CD4-positive, alpha-beta T cell treated with Interleukin-4 for 1 hour (primary cell): ENCODE data around the gene SERPINB6.

Experiments used
- DNase-seq, 2 donors: peaks; one replicate each; pipeline ENCODE4 v3.0.0-alpha.2; 2020 to 2022

The SERPINB6 gene

GRCh38 chr6:2998998-2999617 lies 27.7 kb upstream of the SERPINB6 start:
- DNase-seq = no peak

GRCh38 chr6:2998249-2998997 lies 27.1 kb upstream of the SERPINB6 start:
- DNase-seq = peak; percentile 59 to 78

GRCh38 chr6:2993755-2994317 lies 22.5 kb upstream of the SERPINB6 start:
- no peak for DNase-seq

- no peak for DNase-seq
Measured at GRCh38 chr6:2992330-2992979, 21.1 kb upstream of the SERPINB6 start.

DNA sequence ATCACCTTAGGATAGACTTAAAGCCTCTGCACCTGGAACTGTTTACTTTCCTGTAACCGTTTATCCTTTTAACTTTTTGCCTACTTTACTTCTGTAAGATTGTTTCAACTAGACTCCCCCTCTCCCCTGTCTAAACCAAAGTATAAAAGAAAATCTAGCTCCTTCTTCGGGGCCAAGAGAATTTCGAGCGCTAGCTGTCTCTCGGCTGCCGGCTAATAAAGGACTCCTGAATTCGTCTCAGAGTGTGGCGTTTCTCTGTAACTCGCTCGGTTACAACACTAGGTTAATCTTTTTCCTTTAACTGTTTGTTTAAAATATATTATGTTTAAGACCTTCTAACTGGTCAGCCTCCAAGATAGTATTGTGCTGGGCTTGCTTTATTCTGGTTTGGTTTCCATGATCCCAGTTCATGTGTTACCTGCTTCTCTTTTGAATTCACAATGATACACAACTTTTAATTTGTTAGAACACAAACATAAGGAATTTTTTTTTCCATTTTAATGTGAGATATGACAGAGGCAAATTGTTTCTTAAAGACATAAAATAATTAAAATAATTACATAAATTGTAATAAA lies 19.7 kb upstream of the SERPINB6 start:
- DNase-seq = no peak

- DNase-seq = peak; percentile 12 to 41
Measured at GRCh38 chr6:2990248-2990931, 19.0 kb upstream of the SERPINB6 start.

DNA sequence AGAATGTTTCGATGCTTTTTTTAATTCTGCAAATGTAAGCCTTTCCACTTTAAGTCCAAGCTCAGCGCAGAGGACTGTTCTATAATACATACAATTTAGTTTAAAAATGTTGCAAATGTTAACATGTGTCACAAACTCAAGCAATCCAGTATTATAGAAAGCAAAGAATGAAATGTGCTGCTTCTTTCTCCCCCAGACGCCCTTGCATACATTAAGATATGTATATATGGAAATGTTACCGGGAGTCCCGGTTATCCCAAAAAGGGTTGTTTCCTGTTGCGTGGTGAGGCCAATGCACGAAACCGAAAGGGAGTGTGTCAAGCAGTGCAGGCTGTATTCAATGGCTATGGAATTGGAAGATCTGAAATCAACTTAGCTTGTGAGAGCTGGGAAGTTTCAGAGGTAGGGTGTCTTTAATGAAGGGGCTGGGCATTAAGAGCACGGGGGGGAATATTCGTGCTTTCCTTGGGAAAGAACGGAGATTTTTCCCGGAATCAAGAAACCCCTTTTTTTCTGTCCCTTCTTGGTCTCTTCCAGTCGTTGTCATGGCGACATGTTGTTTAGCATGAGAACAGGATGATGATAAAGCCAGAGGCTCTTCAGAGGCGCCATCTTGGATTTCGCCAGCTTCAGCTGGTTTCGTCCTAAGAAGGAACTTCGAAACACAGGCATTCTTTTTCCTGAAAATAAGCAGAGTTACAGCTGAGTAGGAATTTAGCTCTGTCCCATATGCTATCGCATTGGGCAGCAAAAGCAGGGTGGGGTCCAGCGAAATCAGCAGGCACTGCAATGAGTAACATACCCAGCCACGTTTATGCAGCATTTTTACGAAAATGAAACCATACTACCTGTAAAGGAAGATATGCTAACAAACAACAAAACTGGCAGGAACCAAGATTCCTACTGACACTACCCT lies 18.2 kb upstream of the SERPINB6 start:
- DNase-seq = peak; percentile 89 to 94

- DNase-seq = peak; percentile 82 to 83
Measured at GRCh38 chr6:2988426-2989331, 17.3 kb upstream of the SERPINB6 start.

GRCh38 chr6:2988094-2988425 lies 16.7 kb upstream of the SERPINB6 start:
- DNase-seq = no peak

GRCh38 chr6:2986722-2987221 lies 15.4 kb upstream of the SERPINB6 start:
- no peak for DNase-seq

DNA sequence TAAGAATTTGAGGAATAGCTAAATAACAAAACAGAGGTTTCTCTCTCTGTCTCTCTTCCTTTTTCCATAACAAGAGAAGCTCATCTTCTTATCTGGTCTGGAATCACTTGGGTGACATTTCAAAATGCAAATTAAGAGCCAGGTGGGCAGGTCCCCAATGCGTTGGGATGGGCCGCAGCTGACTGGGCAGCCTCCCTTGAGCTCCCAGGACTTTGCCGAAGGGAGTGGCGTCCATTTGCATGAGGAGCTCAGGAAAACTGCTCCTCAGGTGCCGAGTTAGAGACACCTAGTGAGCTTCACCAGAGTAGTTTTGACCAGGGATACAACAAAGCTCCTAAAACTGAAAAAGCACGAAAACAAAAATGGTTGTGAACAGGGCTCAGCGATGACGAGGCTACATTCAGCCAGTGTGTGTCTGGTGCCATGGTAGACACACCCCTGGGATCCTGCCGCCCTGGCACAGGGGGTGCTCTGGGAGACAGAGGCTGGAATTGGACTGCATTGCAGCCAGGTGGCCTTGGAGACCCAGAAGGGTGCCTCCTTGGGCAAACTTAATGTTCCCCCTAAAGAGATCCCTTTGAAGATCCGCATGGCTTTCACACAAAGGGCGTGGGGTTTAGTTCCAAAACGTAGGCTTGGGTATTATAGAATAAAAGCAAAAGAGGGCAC lies 13.5 kb upstream of the SERPINB6 start:
- no peak for DNase-seq

DNA sequence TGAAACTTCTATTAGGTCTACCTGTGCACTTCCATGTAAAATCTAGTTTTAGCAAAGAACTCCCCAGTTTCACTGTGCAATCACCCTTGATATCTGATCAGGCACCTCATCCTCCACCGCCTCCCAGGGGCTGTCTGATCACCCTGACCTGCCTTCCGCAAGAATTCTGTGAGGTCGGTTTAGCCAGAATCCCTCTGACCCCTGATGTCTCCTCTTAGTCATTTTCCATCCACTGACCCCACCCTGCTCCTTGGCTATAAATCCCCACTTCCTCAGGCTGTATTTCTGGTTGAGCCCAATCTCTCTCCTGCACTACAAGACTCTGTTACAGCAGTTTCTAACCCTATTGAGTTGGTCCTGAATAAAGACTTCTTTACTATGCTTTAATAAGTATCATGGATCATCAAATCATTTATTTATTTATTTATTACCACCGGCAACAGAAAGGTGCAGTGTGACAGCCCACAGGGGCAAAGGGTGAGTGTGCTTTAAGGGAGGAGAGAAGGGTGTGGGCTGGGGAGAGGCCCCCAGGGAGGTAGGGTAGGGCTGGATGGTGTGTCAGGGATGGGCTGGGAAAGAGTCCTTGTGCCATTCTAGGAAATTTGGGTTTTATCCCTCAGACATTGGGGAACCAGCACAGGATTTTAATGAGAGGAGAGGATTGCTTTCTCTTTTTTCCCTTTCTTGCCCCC lies 11.2 kb upstream of the SERPINB6 start:
- DNase-seq = peak in 1 of 2 donors; percentile 29

GRCh38 chr6:2980465-2980855 lies 9.1 kb upstream of the SERPINB6 start:
- DNase-seq = no peak

- no peak for DNase-seq
Measured at GRCh38 chr6:2979819-2980464, 8.6 kb upstream of the SERPINB6 start.

DNA sequence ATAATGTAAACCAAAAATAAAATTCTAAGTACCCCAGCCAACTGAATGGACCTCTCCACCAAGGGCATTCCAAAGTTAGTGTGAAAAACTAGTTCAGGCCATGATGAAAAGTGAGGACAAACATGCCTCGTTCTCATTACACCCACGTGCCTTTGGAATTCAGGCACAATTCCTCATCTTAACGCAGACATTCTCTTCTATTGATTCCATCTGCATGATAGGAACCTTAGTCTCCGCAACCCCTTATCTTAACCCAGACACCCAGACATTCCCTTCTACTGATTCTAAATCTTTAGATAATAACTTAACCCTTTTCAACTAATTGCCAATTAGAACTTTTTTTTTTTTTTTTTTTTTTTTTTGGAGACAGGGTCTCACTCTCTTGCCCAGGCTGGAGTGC lies 7.6 kb upstream of the SERPINB6 start:
- no peak for DNase-seq

DNA sequence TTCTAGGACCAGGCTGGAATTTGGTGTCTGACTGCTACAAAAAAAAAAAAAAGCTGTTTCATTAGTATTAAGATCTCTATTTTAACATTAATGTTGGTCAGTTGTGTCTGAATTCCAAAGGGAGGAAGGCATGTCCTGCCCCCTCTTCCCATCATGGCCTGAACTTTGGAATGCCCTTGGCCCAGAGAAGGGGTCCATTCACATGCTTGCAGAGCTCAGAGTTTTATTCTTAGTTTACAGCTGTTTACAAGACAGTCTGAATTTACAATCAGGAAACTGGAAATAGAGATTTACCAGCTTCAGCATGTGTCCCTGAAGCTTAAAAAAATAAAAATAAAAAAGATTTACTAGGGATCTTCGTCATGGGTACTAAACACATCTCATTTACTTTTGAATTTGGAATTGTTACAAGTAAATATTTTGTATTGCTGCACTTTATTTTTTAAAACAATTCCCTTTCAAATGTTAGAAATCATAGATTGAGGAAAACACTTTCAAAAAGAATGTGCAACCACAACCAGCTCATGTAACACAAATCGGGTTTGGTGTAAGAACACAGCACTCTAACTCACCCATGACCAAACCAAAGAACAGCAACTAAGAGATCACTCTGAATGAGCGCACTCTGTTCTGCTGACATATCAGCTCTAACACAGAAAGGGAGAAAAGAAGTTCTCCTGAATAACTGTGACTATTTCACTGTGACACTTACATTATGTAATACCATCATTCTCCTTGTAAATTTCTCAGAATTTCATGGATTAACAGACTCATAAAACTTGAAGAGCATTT lies 6.6 kb upstream of the SERPINB6 start:
- DNase-seq = no peak

- DNase-seq = no peak
Measured at GRCh38 chr6:2977290-2977689, 5.9 kb upstream of the SERPINB6 start.

DNA sequence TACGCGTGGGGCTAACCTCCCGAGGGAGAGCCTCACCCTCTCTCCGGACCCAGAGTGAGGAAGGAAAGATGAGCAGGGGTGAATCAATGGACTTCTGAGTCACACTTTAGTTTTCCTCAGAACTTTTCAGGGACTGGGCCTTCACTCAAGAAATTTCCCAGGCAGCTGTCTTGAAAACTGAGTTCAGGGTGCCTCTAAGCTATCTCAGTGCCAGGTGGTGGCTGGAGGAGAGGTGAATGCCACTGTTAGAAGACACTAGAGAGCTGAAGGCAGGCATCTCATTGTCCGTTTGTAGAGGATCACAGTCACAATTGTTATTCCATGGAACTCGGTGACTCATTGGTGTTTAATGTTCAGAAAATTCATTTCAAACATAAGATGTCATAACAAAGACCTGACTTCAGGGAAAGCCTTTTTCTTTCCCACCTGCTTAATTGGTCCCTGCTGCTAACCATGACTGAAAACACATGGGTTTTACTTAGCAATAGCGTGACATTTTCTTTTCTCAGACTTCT lies 5.3 kb upstream of the SERPINB6 start:
- DNase-seq = no peak
